ENCODE data around the gene ISLR2.

The ISLR2 gene

GRCh38 chr15:74120426-74120825 is 10.0 kb upstream of the ISLR2 start:
- TF ChIP-seq, protein P1, sequence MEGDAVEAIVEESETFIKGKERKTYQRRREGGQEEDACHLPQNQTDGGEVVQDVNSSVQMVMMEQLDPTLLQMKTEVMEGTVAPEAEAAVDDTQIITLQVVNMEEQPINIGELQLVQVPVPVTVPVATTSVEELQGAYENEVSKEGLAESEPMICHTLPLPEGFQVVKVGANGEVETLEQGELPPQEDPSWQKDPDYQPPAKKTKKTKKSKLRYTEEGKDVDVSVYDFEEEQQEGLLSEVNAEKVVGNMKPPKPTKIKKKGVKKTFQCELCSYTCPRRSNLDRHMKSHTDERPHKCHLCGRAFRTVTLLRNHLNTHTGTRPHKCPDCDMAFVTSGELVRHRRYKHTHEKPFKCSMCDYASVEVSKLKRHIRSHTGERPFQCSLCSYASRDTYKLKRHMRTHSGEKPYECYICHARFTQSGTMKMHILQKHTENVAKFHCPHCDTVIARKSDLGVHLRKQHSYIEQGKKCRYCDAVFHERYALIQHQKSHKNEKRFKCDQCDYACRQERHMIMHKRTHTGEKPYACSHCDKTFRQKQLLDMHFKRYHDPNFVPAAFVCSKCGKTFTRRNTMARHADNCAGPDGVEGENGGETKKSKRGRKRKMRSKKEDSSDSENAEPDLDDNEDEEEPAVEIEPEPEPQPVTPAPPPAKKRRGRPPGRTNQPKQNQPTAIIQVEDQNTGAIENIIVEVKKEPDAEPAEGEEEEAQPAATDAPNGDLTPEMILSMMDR (conservative IDR thresholded peaks at IDR 0.05; ENCODE audit: low read depth, low read length), result no peak
- no peak for DNase-seq (ENCODE audit: low read depth)
- no peak overlapping the region for H3K4me3 ChIP-seq (ENCODE audit: low read depth, low read length)

DNA sequence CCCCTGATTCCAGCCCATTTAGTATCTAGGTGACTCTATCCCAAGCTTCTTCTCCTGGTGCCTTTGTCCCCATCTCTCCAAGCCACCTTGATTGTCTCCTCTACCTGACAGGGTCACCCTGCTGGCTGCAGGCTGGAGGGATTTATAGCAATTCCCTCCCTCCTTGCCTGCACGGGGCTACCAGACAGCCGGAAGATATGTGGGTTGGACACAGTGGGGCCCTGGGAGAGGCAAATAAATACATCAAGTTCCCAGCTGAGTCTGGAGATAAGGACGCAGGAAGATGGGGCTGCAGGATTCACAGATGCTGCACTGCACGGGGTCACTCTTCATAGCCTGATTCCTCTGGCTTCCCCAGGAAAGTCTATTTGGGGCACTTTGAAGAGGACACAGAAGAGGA is 9.3 kb upstream of the ISLR2 start:
- no peak overlapping the region for H3K4me3 ChIP-seq (ENCODE audit: low read depth, low read length)
- TF ChIP-seq, protein P1 (conservative IDR thresholded peaks at IDR 0.05; ENCODE audit: low read depth, low read length), result no peak
- DNase-seq (ENCODE audit: low read depth), result no peak

DNA sequence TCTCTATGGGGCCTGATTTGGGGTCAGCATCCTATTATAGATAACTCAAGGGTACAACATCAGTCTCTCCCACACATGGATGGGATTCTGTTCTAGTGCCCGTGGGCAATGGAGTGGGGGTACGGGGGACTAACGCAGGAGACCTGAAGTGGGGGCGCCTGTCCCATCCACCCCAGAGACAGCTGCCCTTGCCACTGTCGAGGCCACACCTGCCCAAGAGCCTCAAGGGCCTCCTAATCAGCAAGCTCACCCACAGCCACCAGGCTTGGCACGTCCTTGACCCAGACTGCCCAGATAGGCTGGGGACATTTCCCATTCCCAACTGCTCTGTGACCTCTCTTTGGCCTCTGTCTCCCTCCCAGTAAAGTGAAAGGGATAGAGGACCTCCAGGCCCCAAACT is 8.5 kb upstream of the ISLR2 start:
- H3K4me3 ChIP-seq (ENCODE audit: low read depth, low read length), result no peak overlapping the region
- TF ChIP-seq, protein P1 (conservative IDR thresholded peaks at IDR 0.05; ENCODE audit: low read depth, low read length), result no peak
- DNase-seq (ENCODE audit: low read depth), result no peak

GRCh38 chr15:74122403-74123130 is 7.8 kb upstream of the ISLR2 start:
- no peak for DNase-seq (ENCODE audit: low read depth)
- no peak overlapping the region for H3K4me3 ChIP-seq (ENCODE audit: low read depth, low read length)
- TF ChIP-seq, protein P1 (conservative IDR thresholded peaks at IDR 0.05; ENCODE audit: low read depth, low read length), result no peak

- no peak overlapping the region for H3K4me3 ChIP-seq (ENCODE audit: low read depth, low read length)
- TF ChIP-seq, protein P1 (conservative IDR thresholded peaks at IDR 0.05; ENCODE audit: low read depth, low read length), result peak; percentile 24
- no peak for DNase-seq (ENCODE audit: low read depth)
These were observed 7.3 kb upstream of the ISLR2 start for GRCh38 chr15:74123131-74123429.

- TF ChIP-seq, protein P1 (conservative IDR thresholded peaks at IDR 0.05; ENCODE audit: low read depth, low read length), result no peak
- no peak overlapping the region for H3K4me3 ChIP-seq (ENCODE audit: low read depth, low read length)
- no peak for DNase-seq (ENCODE audit: low read depth)
These were observed 6.7 kb upstream of the ISLR2 start for GRCh38 chr15:74123658-74124057.

- H3K4me3 ChIP-seq (ENCODE audit: low read depth, low read length), result no peak overlapping the region
- TF ChIP-seq, protein P1 (conservative IDR thresholded peaks at IDR 0.05; ENCODE audit: low read depth, low read length), result no peak
- DNase-seq (ENCODE audit: low read depth), result no peak
These were observed 6.2 kb upstream of the ISLR2 start for GRCh38 chr15:74124196-74124595.
